A673 (cell line): ENCODE data around the gene PYGB.

Experiments used
- EZH2 ChIP-seq: fragments of 200-600 bp; sonication (generic); IDR thresholded peaks from 2 replicates; pipeline ENCODE4 v1.6.1; 2017; ENCODE audit warnings: borderline replicate concordance, low read depth, mild to moderate bottlenecking, mixed read lengths, antibody characterized with exemption, low read length; ENCODE audit not compliant: poor library complexity, severe bottlenecking
- TF ChIP-seq, protein P1 (sequence below): fragments of 300-800, 200-600 bp; sonication (generic); conservative IDR thresholded peaks from 2 replicates; pipeline ENCODE4 v1.5.1; 2017; ENCODE audit warnings: low read depth, mild to moderate bottlenecking, antibody characterized with exemption, low read length, moderate library complexity, mixed read lengths

DNA sequence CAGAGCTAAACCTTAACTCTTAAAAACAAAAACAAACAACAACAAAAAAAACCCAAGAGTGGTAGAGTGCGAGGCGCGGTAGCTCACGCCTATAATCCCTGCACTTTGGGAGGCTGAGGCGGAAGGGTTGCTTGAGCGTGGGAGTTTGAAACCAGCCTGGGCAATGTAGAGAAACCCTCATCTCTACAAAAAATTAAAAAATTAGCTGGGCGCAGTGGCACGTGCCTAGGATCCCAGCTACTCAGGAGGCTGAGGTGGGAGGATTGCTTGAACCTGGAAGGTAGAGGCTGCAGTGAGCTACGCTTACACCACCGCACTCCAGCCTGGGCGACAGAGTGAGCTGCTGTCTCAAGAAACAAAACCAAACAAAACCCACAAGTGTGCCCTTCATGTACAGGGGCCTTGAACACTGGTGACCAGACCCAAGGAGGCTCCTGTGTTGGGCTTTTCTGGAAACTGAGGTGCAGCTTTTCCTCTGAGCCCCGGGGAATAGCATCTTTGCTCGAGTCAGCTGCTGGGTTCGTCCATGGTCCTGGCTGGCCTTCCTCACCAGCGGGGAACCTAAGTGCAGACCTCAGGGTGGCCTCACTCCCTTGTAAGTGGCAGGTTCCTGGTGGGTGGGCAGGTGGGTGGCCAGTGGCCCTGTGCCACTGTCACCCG lies 39.9 kb downstream of the PYGB start:
- TF ChIP-seq, protein P1, sequence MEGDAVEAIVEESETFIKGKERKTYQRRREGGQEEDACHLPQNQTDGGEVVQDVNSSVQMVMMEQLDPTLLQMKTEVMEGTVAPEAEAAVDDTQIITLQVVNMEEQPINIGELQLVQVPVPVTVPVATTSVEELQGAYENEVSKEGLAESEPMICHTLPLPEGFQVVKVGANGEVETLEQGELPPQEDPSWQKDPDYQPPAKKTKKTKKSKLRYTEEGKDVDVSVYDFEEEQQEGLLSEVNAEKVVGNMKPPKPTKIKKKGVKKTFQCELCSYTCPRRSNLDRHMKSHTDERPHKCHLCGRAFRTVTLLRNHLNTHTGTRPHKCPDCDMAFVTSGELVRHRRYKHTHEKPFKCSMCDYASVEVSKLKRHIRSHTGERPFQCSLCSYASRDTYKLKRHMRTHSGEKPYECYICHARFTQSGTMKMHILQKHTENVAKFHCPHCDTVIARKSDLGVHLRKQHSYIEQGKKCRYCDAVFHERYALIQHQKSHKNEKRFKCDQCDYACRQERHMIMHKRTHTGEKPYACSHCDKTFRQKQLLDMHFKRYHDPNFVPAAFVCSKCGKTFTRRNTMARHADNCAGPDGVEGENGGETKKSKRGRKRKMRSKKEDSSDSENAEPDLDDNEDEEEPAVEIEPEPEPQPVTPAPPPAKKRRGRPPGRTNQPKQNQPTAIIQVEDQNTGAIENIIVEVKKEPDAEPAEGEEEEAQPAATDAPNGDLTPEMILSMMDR, result no peak
- no peak for TF ChIP-seq EZH2
